ENCODE measurements around the gene BCL2L13. TPM values are rescaled to one million over a fixed set of nuclear protein-coding genes. Genes with fewer than 3 reads are reported as not detected.

Gene BCL2L13
- total RNA-seq, 2 experiments from 2014 or later, result 30.8 to 33.6 TPM

- peaks cover 10% of the 10 kb centered on the region for H3K27me3 Mint-ChIP-seq
- peaks cover 3% of the 10 kb centered on the region for H3K36me3 Mint-ChIP-seq
- DNase-seq, result no peak
- no peaks in the 10 kb centered on the region for H3K9me3 Mint-ChIP-seq
- POLR2A ChIA-PET, result no interaction called here
- no peak overlapping the region for H3K4me3 Mint-ChIP-seq
- no peak for ATAC-seq (ENCODE audit: low read depth)
- peaks cover 33% of the 10 kb centered on the region for H3K4me1 Mint-ChIP-seq
- H3K27ac Mint-ChIP-seq, result peak overlapping the region; percentile 14
These were observed 131.1 kb downstream of the BCL2L13 start for GRCh38 chr22:17769716-17770082.

GRCh38 chr22:17770180-17771077 is 131.9 kb downstream of the BCL2L13 start:
- Mint-ChIP-seq H3K4me1 (peaks cover 38% of the 10 kb centered on the region), H3K36me3 (peaks cover 3% of the 10 kb centered on the region), H3K9me3 (no peaks in the 10 kb centered on the region), H3K4me3 (no peak overlapping the region), H3K27me3 (peaks cover 5% of the 10 kb centered on the region), H3K27ac (peak overlapping the region; percentile 8)
- POLR2A ChIA-PET, result no interaction called here
- ATAC-seq (ENCODE audit: low read depth), result no peak
- no peak for DNase-seq

- Mint-ChIP-seq H3K27ac (peak overlapping the region; percentile 30), H3K9me3 (no peaks in the 10 kb centered on the region), H3K4me3 (peak overlapping the region; percentile 86), H3K4me1 (peaks cover 42% of the 10 kb centered on the region), H3K27me3 (peaks cover 3% of the 10 kb centered on the region), H3K36me3 (peaks cover 3% of the 10 kb centered on the region)
- DNase-seq (no peak), ATAC-seq (ENCODE audit: low read depth) (no peak)
- POLR2A ChIA-PET, result interaction anchor here (0.6 to 2.5 kb wide), 6 partner anchors 9 to 380 kb away, joined by 4 to 8 read pairs (median 6); partner anchors contain the start of genes BCL2L13 and PEX26
These were observed 133.8 kb downstream of the BCL2L13 start for GRCh38 chr22:17772249-17772957.

GRCh38 chr22:17772958-17773605 is 134.5 kb downstream of the BCL2L13 start:
- POLR2A ChIA-PET, result interaction anchor here (1.1 to 2.5 kb wide), 5 partner anchors 9 to 304 kb away, joined by 4 to 8 read pairs (median 6); partner anchors contain the start of genes BCL2L13 and PEX26

GRCh38 chr22:17773606-17774205 is 135.1 kb downstream of the BCL2L13 start:
- peaks cover 44% of the 10 kb centered on the region for H3K4me1 Mint-ChIP-seq
- peak overlapping the region; percentile 58 for H3K27ac Mint-ChIP-seq
- H3K27me3 Mint-ChIP-seq, result no peaks in the 10 kb centered on the region
- H3K9me3 Mint-ChIP-seq, result no peaks in the 10 kb centered on the region
- ATAC-seq (ENCODE audit: low read depth) (peak; percentile 51), DNase-seq (peak; percentile 78)
- POLR2A ChIA-PET, result interaction anchor here (1.4 to 2.5 kb wide), 5 partner anchors 9 to 304 kb away, joined by 5 to 8 read pairs (median 6); partner anchors contain the start of genes BCL2L13 and PEX26
- H3K4me3 Mint-ChIP-seq, result peak overlapping the region; percentile 86
- peaks cover 5% of the 10 kb centered on the region for H3K36me3 Mint-ChIP-seq

More at GRCh38 chr22:17772958-17773605, 134.5 kb downstream of the BCL2L13 start:
- no peaks in the 10 kb centered on the region for H3K9me3 Mint-ChIP-seq
- H3K4me3 Mint-ChIP-seq, result peak overlapping the region; percentile 86
- no peaks in the 10 kb centered on the region for H3K27me3 Mint-ChIP-seq
- ATAC-seq (ENCODE audit: low read depth) (no peak), DNase-seq (no peak)
- peaks cover 3% of the 10 kb centered on the region for H3K36me3 Mint-ChIP-seq
- H3K4me1 Mint-ChIP-seq, result peaks cover 40% of the 10 kb centered on the region
- H3K27ac Mint-ChIP-seq, result peak overlapping the region; percentile 58

GRCh38 chr22:17774206-17774925 is 135.8 kb downstream of the BCL2L13 start, which contains the start of gene BID:
BID (minus strand) TSS chr22:17774469; CDS start chr22:17750116, 24,353 bp downstream.
- H3K36me3 Mint-ChIP-seq, result peaks cover 10% of the 10 kb centered on the region
- DNase-seq (peak; percentile 69), ATAC-seq (ENCODE audit: low read depth) (peak; percentile 24)
- H3K4me1 Mint-ChIP-seq, result peaks cover 49% of the 10 kb centered on the region
- H3K4me3 Mint-ChIP-seq, result peak within 1 kb of the TSS; percentile 86
- no peaks in the 10 kb centered on the region for H3K9me3 Mint-ChIP-seq
- peak within 1 kb of the TSS; percentile 96 for H3K27ac Mint-ChIP-seq
- no peaks in the 10 kb centered on the region for H3K27me3 Mint-ChIP-seq
- POLR2A ChIA-PET, result interaction anchor here (0.7 to 2.5 kb wide), 7 partner anchors 9 to 303 kb away, joined by 3 to 8 read pairs (median 6); partner anchors contain the start of genes BCL2L13 and PEX26

GRCh38 chr22:17774926-17775685 is 136.5 kb downstream of the BCL2L13 start:
- POLR2A ChIA-PET, result interaction anchor here (0.6 to 1.8 kb wide), 5 partner anchors 11 to 701 kb away, joined by 3 to 9 read pairs (median 4); partner anchors contain the start of gene PEX26

GRCh38 chr22:17775781-17776465 is 137.4 kb downstream of the BCL2L13 start:
- H3K4me1 Mint-ChIP-seq, result peaks cover 59% of the 10 kb centered on the region
- peak overlapping the region; percentile 96 for H3K27ac Mint-ChIP-seq
- no peak for DNase-seq
- POLR2A ChIA-PET, result interaction anchor here (1.0 to 1.8 kb wide), 2 partner anchors 10 to 220 kb away, joined by 3 to 9 read pairs; no protein-coding TSS in a partner anchor
- no peaks in the 10 kb centered on the region for H3K27me3 Mint-ChIP-seq
- peaks cover 11% of the 10 kb centered on the region for H3K36me3 Mint-ChIP-seq
- H3K4me3 Mint-ChIP-seq, result peak overlapping the region; percentile 90
- no peaks in the 10 kb centered on the region for H3K9me3 Mint-ChIP-seq
- no peak for ATAC-seq (ENCODE audit: low read depth)

More at GRCh38 chr22:17774926-17775685, 136.5 kb downstream of the BCL2L13 start:
- DNase-seq, result no peak
- Mint-ChIP-seq H3K36me3 (peaks cover 11% of the 10 kb centered on the region), H3K27me3 (no peaks in the 10 kb centered on the region), H3K4me3 (peak overlapping the region; percentile 37), H3K4me1 (peaks cover 55% of the 10 kb centered on the region), H3K27ac (peak overlapping the region; percentile 96), H3K9me3 (no peaks in the 10 kb centered on the region)
- ATAC-seq (ENCODE audit: low read depth), result peak; percentile 11

- Mint-ChIP-seq H3K9me3 (no peaks in the 10 kb centered on the region), H3K27ac (peak overlapping the region; percentile 96), H3K27me3 (no peaks in the 10 kb centered on the region), H3K4me1 (peaks cover 57% of the 10 kb centered on the region), H3K4me3 (peak overlapping the region; percentile 90), H3K36me3 (peaks cover 11% of the 10 kb centered on the region)
- ATAC-seq (ENCODE audit: low read depth) (peak; percentile 53), DNase-seq (peak; percentile 63)
- POLR2A ChIA-PET, result interaction anchor here (0.6 to 1.8 kb wide), 10 partner anchors 9 to 605 kb away, joined by 3 to 9 read pairs (median 3); partner anchors contain the start of gene PEX26
These were observed 138.6 kb downstream of the BCL2L13 start for GRCh38 chr22:17777005-17777716.

GRCh38 chr22:17777717-17778044 is 139.1 kb downstream of the BCL2L13 start:
- ATAC-seq (ENCODE audit: low read depth) (no peak), DNase-seq (no peak)
- Mint-ChIP-seq H3K4me3 (peak overlapping the region; percentile 90), H3K27ac (peak overlapping the region; percentile 96), H3K4me1 (peaks cover 55% of the 10 kb centered on the region), H3K27me3 (no peaks in the 10 kb centered on the region), H3K36me3 (peaks cover 11% of the 10 kb centered on the region), H3K9me3 (no peaks in the 10 kb centered on the region)
- POLR2A ChIA-PET, result interaction anchor here (0.6 to 1.6 kb wide), 5 partner anchors 8 to 374 kb away, joined by 3 to 8 read pairs (median 3); partner anchors contain the start of gene PEX26

All from activated naive CD8-positive, alpha-beta T cell treated with anti-CD3 and anti-CD28 coated beads, Interleukin-2, amount 10 ng/mL, durations not matched to agents 7 days and 5 days (primary cell).